GM19397 (cell line): ENCODE data around the gene HERC3.

ENCODE experiments used
- ATAC-seq: cut with Tn5 transposase; IDR thresholded peaks from one replicate; pipeline ENCODE4 v1.9.1; 2021; ENCODE audit warnings: mild to moderate bottlenecking, moderate library complexity; ENCODE audit not compliant: unreplicated experiment

The HERC3 gene

DNA sequence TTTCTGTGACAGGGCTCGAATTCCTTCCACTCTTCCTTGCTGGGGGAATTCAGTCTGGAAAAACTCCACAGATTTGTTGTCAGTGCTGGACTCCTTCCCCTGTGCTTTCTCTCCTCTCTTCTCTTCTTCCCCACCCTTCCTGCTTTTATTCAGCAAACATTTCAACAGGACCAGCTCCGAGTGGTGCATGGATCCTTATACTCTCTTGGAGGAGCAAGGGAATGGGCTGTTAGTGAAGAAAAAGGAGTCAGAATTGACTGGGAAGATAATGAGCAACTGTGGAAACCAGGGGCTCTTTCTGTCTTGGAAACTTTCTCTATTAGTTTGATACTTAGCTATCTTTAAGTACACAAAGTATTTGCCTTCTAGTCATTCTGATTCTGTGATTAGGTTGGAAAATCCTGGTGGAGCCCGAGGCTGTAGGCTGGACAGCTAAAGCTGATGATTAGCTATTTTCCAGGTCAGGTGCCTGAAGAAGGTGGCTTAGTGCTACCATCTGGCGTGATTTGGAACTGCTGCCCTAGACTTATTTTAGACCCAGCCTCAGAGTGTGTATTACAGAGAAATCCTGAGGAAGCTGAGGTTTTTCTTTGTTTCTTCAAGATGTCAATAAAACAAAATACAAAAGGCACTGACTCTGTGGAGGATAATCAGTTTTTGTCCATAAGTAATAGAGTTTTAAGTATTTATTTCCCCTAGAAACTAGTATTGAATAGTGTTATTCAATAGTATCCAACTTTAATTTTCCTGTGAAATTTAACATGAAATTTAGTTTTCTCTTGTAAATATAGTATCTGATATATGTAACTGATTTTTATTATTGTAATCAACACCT lies 67.0 kb downstream of the HERC3 start:
- ATAC-seq, result peak; percentile 86

DNA sequence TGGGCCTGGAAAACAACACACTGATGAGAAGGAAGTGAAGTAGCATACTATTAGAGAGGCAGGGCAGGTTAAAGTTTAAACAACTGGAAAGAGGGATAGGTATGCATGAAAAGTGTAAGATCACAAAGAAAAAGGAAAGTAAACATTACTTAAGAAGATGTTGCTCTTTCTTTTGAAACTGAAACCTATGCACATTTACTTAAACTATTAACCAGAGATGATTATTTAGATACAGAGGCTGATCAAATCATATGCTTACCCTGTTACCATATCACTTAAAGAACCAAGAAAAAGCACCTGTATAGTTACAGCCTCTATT lies 67.6 kb downstream of the HERC3 start:
- no peak for ATAC-seq

DNA sequence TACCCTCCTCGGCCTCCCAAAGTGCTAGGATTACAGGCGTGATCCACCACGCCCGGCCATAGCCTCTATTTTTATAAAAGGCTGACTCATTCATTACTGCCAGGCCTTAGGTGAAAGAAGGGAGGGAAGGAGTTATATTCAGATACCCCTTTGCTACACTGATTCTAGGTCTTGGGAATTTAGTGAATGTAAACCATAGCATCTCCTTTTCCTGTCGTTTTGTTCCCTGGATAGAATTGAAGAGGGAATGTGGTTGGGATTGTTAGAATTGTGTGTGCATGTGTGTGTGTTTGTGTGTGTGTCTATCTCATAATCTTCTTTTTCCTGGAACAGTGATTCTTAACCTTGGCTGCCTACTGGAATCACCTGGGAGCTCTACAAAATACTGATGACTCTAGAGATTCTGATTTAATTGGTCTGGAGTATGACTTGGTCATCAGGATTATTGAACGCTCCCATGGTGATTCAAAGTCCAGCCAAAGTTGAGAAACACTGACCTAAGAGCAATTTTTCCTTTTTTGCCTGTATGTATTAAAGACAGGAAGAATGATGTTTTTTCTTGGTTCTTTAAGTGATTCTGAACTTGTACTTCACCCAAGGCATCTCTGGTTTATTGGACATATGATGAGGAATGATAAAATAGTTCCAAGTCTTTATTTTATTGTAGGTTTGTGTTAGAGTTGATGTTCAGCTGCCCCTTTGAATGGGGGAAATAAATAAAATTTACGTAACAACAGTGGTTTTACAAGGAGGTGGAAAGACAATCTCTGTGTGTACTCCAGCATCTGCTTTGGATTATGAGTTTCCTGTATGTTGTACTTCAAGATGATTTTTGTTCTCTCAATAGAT lies 68.4 kb downstream of the HERC3 start:
- ATAC-seq, result no peak

DNA sequence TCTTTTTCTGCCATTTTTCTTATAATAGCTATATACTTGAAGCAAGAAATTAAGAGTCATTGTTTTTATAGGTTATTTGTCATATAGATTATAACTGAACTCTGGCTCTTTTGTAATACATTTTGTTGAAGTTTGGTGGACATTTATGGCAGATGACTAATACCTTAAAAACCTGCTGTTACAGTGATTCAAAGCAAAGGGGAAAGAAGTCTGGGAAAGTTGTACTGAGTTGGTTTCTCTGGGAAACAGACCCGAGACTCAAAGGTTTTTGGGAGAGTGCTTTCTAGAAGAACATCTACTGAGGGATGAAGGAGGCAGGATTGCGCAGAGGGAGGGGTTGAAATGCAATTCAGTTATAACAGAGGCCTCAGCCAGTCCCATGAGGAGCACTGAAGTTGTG lies 69.5 kb downstream of the HERC3 start:
- ATAC-seq, result no peak

DNA sequence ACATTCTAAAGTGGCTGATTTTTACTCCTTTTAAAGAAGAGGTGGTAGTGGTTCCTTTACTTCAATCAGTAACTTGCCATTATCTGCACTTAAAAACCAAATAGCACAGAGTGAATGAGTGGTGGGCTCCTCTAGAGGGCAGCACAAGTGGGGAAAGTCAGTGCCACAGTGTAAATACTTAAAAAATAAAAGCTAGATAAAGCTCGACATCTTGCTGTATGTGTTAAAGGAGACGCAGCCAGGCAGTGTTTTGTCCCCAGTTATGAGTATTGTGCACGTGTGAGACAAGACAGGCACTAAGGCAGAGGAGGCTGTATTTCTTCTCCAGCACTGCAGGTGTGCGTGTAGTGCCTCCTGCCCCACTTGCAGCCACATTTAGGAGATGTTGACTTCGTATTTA lies 80.7 kb downstream of the HERC3 start:
- ATAC-seq, result no peak

DNA sequence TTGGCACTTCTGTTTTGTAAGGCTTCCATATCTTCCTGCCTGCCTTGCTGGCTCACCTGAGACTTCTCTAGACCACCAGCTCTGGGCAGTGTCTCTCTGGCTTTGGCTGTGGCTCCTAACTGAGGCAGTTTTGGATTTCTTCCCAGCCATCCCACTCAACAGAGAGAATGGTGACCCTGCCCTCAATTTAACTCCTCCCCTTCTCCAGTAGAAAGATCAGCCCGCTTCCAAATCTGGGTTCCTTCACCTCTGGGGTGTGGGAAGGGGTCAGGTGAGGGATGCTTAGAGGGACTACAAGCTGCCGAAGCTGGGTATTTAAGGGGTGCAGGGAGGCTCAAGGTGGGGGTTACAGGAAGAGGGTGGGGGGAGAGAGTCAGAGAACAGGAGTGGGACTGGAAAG lies 81.6 kb downstream of the HERC3 start:
- no peak for ATAC-seq

DNA sequence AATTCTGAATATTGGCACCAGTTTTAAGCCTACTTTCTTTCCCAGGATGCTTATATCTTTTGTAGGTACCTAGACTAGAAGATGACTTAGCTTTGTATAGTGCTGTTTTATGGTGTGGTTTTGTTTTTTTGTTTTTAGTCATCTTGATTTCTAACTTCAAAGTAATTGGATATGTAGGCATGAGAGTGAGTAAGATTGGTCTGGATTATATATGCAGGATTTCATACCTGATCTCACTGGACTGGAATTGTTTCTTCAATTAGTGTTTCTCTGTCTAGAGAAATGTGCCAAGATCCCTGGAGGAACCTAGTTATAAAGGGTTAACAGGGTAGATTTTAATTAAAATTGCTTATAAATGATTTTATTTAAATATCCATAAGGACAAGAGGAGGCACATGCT lies 82.3 kb downstream of the HERC3 start:
- ATAC-seq, result no peak

DNA sequence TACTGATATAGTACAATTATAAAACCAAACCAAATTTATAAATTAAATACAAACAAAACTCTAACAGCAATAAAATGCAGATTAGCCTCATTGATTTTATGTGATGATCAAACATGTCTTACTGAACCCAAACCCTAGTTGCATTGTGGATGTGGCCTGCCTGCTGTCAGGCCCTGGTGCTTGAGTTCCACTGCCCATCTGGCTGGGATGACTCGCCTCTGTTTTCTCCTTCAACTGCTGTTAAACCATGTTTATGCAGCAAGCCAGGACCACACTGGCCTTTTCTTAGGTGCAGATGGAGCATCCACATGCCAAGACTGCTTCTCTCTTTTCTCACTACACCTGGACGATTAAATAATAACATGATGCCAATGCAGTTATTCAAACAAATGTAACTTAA lies 82.7 kb downstream of the HERC3 start:
- ATAC-seq, result no peak

DNA sequence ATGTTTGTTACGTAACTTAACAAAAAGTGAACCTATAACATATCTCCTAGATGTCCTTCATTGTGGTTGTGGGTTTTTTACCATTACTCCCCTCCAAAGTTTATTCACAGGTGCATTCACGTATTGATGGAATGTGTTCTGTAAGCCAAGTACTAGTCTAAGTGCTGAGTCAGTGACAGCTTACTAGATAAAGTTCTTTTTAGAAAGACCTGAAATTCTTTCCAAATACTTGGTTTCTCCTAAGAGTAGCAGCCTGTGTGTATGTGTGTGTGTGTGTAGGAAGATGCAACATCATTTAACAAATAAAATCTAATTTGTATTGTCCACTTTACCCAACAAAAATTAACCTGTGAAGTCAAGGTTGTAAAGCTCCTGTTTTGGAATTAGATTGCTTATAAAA lies 83.3 kb downstream of the HERC3 start:
- ATAC-seq, result no peak

DNA sequence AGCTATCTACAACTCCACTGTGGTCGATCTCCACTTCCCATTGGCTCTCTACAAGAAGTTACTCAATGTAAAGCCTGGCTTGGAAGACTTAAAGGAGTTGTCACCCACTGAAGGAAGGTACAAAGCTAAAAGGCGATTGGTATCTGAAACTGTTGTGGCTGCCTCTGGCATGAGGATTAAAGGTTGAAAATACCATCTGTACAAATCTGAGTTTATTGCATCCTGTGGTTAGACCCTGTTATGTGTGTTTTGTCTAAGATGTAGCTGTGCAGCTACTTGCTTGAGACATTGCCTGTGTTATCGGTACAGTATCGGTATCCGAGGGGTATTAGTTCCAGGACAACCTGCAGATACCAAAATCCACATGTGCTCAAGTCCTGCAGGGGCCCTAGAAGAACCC lies 88.9 kb downstream of the HERC3 start:
- no peak for ATAC-seq

DNA sequence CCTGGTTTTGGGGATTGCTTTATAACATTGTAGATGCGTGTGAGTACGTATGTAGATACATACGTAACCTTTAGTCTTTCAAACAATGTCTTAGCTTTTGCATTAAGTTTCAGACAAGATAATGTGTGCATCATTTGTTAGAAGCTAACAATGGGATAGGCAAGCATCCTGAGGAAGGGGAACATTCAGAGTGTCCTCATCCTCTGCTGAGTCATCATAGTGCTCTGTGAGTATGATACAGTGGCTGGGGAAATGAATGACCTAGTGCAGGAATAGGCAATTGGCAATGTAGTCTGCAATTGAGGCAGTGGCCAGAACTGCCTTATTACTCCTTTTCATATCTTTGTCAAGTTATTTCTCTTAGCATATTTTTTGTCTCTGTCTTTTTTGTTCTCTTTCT lies 98.1 kb downstream of the HERC3 start:
- no peak for ATAC-seq

DNA sequence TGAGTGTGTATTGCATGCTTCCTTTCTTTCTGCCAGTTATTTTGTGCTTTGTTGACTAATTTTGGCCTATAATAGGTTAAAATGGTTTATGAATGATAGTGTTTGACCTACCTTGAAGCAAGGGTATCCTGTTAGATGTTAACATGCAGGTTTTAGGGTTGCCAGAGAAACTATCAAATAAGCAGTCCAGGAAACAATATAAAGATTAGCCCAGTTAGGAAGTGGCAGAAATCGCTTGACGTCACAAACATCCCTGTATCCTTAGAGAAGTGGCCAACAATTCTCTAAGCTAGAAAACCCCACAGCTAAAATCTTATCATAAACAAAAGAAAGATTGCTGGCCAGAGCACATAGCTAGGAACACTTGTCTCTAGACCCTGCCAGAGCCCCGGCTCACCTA lies 101.5 kb downstream of the HERC3 start:
- no peak for ATAC-seq

DNA sequence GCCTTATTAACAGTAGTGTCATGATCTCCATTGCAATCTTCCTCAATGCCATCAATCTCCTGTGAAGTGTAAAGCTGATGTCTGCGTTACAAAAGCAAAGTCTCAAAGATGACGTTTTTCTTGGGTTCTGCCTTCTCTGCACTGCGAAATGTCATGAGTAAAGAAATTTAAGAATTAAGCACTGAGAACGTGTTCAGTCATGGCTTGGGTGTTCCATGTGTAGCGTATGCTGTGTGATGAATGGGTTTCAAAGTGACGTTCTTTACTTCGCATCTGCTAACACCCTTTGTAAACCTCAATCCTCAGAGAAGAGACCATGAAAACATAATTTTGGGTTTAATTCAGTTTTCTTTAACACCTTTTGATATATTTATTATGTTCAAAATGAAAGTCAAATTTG lies 104.3 kb downstream of the HERC3 start:
- ATAC-seq, result no peak

DNA sequence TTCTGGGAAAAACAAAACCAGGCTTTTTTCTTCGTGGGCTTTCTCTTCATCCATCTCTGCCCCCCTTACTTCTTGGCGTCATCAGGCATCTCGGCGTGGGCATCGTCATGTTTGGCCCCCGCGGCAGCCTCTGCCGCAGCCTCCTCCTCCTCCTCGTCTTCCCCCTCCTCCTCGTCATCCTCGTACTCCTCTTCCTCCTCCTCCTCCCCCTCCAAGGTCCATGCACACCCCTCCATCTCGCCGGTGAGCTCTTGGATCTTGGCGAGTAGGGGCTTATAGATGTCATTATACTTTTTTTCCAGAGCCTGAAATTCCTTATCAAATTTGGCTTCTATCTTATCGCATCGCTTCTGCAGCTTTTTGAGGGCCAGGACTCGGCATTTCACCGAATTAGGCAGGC lies 104.9 kb downstream of the HERC3 start:
- ATAC-seq, result no peak

DNA sequence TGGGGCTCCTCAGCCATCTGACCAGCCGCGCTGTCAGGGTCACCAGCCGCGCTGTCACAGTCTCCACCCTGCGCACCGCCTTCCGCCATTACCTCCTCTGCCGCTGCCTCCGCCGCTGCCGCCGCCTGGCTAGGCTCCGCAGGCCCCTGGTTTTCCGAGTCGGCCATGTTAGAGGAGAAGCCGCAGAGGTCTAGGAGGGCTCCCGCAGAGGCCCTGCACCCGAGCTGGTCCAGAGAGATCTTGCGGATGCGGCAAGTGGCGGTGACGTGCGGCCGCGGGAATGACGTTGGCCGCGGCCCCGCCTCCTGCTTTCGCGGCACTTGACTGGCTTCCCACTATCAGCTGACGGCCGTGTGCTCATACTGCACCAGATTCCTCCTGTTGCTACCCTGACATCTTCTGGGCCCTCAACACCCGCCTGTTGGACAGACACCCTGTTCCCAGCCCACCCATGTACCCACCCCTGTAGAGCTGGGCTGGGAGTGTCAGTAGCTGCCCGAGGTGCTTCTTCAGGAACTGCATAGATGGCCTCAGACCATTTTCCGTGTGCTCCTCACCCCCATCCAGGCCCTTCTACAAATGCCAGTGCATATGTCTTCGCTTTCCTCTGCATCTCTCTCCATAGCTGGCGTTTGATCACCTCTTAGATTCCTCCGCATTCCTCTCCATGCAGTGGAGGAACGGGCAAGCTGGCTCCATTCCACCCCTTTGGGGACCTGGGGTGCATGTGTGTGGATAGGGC lies 105.5 kb downstream of the HERC3 start, which contains the start of gene NAP1L5:
Gene NAP1L5, minus strand, starts transcription at position 242 of the 742 bp plus-strand sequence. Its CDS starts 75 bp downstream, at position 167.
- ATAC-seq, result peak; percentile 94

DNA sequence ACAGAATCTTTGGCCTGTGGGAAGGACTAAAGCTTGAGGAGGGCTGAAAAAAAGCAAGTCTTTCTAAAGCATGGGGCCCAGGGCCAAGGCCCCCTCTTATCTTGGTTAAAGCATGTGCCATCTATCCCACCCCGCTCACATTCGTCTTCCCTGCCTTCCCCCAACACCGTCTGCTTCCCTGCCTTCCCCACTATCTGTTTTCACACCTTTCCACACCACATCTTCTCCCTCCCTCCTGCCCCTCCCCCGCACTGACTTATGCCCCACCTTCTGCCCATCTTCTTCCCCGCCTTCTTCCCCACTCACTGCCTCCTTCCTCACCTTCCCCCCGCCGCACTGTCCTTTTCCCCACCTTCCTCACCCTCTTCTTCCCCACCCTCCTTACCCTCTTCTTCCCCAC lies 106.2 kb downstream of the HERC3 start:
- ATAC-seq, result no peak

DNA sequence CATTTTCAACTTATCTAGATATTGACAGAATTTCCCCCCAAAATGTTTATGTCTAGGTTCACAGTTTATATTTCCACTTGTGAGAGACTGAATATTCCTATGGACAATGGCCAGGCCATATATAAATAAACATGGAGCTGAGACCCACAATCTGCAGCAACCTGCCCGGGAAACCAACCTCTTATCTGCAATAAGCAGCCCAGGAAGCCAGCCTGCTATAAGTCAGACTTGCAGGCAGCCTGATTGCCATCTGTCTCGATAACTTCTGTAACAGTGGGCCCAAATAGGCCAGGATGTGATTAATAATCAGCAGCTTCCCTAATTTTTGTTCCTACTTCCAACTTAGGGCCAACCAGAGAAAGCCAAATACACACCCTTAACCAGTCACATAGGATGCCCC lies 110.5 kb downstream of the HERC3 start:
- no peak for ATAC-seq

DNA sequence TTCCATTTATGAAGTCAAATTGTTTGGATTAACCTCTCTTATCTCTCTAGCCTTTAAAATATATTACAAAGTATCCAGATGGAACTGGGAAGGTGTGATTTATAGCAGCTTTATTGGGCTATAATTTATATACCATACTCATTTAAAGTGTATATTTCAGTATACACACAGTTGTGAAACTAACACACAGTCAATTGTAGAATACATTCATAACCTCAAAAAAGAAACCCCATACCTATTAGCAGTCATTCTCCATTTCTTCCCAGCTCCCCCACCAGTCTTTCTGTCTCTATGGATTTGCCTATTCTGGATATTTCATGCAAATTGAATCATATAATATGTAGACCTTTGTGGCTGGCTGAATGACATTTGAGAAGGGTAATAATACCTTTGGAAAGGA lies 112.9 kb downstream of the HERC3 start:
- no peak for ATAC-seq

DNA sequence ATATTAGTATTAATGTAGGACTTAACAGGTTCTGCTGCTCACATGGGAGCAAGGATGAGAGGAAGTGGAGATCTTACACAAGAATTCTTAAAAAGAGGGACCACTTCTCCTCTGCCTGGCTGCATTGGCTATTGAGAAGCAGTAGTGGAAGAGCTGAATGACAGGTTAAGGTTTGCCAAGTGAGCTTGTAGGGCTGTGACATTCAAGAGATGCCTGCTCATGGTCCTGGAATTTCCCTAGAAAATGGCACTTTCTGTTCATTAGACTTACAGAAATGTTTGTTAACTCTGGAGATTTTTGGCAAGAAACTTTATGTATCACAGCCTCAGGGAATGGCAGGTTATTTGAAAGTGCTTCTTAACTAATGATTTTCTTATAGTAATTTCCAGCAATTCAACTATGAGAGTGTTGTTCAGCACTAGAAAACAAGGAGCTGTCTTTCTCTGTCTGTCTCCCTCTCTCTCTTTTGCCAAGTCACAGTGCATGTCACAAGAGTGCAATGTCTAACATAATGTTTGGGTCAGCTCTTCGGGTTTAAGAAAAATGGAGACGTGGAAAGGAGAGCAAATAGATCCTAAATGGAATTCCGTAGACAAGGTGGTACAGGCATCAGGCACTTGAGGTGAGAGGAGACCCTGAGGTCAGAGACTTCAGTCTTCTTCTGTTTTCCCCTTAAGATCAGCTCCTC lies 113.7 kb downstream of the HERC3 start:
- ATAC-seq, result no peak

DNA sequence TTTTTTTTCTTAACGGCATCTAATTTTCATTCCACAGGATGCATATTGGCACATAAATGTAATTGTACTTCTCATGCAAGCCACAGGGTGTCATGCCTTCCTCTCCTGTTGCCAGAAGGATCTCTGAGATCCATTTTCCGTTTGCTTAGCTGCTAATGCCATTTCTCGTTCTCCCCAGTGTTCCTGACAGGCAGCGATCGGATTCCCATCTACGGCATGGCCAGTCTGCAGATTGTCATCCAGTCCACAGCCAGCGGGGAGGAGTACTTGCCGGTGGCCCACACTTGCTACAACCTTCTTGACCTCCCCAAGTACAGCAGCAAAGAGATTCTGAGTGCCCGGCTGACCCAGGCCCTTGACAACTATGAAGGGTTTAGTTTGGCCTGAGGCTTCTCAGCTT lies 114.3 kb downstream of the HERC3 start:
- ATAC-seq, result no peak

DNA sequence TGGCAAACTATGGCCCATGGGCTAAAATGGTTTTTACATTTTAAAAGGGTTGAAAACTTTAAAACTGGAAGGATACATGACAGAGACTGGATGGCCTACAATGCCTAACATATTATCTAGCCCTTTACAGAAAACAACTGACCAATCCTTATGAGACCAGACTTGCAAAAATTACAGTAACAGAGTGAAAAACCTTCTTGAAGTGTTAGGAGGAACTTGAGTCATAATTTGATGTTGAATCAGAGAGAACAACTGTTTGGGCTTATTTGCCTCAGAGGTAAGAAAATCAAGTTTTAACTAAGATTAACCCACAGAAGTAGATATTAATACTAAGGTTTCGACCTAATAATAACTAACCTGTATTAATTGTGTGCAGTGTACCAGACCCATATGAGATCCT lies 117.7 kb downstream of the HERC3 start:
- no peak for ATAC-seq
